IPS-15b (cell line): ENCODE measurements around the gene TMEM59.

Experiments
- H3K27me3 ChIP-seq: one replicate; pipeline ENCODE4 v1.6.1; 2013; ENCODE audit warnings: low read length; ENCODE audit not compliant: control insufficient read depth, insufficient read depth
- H3K36me3 ChIP-seq: one replicate; pipeline ENCODE4 v1.6.1; 2013; ENCODE audit warnings: low read length; ENCODE audit not compliant: control insufficient read depth, insufficient read depth
- H3K4me1 ChIP-seq: one replicate; pipeline ENCODE4 v1.6.1; 2013; ENCODE audit warnings: mild to moderate bottlenecking, low read length; ENCODE audit not compliant: control insufficient read depth, insufficient read depth
- H3K4me3 ChIP-seq: one replicate; pipeline ENCODE4 v1.5.1; 2013; ENCODE audit warnings: low read depth, low read length
- H3K9ac ChIP-seq: one replicate; pipeline ENCODE4 v1.6.1; 2013; ENCODE audit warnings: low read depth, mild to moderate bottlenecking, low read length
- H3K9me3 ChIP-seq: one replicate; pipeline ENCODE4 v1.6.1; 2013; ENCODE audit warnings: mild to moderate bottlenecking, low read length; ENCODE audit not compliant: control insufficient read depth, insufficient read depth

TMEM59 gene

DNA sequence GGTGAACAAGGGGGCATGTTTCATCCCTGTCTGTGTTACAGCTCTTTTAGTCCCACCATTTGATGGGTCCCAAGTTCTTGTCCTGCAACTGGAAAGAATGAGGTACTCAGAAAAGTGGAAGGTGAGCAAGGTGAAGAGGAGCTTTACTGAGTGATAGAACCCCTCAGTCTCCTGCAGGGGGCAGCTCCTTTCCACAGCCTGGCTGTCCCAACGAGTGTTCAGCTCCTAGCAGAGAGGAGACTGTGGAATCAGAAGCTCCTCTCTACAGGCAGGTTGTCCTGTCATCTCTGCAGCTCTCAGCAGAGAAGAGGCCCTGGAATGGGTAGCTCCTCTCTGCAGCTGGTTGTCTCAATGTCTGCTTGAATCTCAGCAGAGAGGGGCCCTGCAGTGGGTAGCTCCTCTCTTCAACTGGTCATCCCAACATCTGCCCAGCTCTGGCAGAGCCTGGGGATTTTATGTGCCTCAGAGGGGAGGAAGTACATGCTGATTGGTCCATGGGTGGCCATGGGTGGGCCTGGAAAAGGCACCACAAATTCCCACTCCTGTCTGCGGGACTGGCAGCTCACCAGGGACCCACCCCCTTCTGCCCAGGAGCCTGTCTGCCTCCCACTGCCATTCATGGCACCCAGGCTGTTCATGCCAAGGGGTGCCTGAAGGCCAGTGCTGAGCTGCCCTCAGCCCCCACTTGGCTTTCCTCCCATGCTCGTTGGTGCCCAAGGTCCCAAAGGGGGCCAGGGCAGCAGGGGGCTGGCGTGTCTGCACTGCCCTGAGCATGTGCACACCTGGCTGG, 60.7 kb downstream of the TMEM59 start:
- no peaks in the 10 kb centered on the region for H3K9me3 ChIP-seq
- H3K4me1 ChIP-seq = no peaks in the 10 kb centered on the region
- no peak overlapping the region for H3K9ac ChIP-seq
- H3K36me3 ChIP-seq = no peaks in the 10 kb centered on the region
- no peak overlapping the region for H3K4me3 ChIP-seq
- no peaks in the 10 kb centered on the region for H3K27me3 ChIP-seq

DNA sequence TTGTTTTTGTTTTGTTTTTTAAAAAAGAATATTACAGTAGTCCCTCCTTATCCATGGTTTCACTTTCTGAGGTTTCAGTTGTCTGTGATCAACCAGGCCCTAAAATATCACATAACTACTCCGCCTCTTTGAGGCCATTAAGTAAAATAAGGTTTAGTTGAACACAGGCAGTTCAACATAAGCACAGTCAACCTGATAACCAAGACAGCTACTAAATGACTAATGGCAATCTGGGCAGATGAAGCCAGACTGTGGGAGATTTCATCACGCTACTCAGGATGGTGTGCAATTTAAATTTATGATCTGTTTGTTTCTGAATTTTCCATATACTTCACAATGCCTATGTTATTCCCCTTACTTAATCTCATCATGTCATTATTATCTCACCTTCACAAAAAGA, 65.1 kb downstream of the TMEM59 start:
- Histone ChIP-seq H3K9ac (no peak overlapping the region), H3K9me3 (no peaks in the 10 kb centered on the region), H3K4me1 (no peaks in the 10 kb centered on the region), H3K36me3 (no peaks in the 10 kb centered on the region), H3K27me3 (no peaks in the 10 kb centered on the region), H3K4me3 (no peak overlapping the region)

DNA sequence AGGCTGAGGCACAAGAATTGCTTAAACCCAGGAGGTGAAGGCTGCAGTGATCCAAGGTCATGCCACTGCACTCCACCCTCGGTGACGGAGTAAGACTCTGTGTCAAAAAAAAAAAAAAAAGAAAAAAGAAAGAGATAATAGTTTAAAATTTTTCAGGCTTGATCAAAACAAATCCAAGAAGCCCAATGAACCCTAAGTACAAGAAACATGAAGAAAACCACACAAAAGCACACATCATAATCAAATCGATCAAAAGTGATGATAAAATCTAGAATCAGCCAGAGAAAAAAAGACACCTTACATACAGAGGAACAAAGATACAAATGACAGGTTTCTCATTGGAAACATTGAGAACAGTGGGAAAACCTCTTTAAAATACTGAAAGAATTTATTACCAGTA, 66.5 kb downstream of the TMEM59 start:
- Histone ChIP-seq H3K9ac (no peak overlapping the region), H3K27me3 (no peaks in the 10 kb centered on the region), H3K36me3 (no peaks in the 10 kb centered on the region), H3K4me3 (no peak overlapping the region), H3K4me1 (no peaks in the 10 kb centered on the region), H3K9me3 (no peaks in the 10 kb centered on the region)

DNA sequence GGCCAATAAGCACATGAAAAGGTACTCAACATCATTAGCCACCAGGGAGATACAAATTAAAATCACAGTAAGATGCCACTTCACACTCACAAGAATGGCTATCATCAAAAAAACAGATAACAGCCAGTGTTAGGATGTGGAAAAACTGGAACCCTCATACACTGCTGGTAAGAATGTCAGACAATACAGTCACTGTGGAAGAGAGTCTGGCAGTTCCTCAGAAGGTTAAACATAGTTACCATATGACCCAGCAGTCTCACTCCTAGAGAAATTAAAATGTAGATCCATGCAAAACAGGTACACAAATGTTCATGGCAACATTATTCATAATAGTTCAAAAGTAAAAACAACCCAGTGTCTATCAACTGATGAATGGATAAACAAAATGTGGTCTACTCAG, 68.3 kb downstream of the TMEM59 start:
- H3K4me3 ChIP-seq = no peak overlapping the region
- H3K27me3 ChIP-seq = no peaks in the 10 kb centered on the region
- no peaks in the 10 kb centered on the region for H3K9me3 ChIP-seq
- H3K9ac ChIP-seq = no peak overlapping the region
- H3K36me3 ChIP-seq = no peaks in the 10 kb centered on the region
- no peaks in the 10 kb centered on the region for H3K4me1 ChIP-seq

DNA sequence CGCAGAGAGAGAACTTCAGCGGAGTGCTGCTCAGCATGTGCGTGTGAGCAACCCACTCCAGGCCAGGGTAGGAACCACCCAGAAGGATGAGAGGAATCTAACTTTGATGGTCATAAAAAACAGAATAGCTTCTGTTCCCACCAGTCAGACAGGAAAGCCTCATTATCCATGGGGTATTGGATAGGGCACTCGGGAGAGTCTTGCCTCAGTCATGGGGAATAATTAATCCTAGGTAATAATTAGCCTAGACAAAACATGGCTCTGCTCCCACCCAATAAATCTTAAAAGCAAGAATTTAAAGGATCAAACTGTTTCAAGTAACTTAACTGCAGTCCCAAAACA, 70.3 kb downstream of the TMEM59 start:
- no peaks in the 10 kb centered on the region for H3K36me3 ChIP-seq
- H3K9me3 ChIP-seq = no peaks in the 10 kb centered on the region
- H3K4me3 ChIP-seq = peak overlapping the region; percentile 33
- H3K9ac ChIP-seq = no peak overlapping the region
- H3K4me1 ChIP-seq = no peaks in the 10 kb centered on the region
- H3K27me3 ChIP-seq = no peaks in the 10 kb centered on the region

DNA sequence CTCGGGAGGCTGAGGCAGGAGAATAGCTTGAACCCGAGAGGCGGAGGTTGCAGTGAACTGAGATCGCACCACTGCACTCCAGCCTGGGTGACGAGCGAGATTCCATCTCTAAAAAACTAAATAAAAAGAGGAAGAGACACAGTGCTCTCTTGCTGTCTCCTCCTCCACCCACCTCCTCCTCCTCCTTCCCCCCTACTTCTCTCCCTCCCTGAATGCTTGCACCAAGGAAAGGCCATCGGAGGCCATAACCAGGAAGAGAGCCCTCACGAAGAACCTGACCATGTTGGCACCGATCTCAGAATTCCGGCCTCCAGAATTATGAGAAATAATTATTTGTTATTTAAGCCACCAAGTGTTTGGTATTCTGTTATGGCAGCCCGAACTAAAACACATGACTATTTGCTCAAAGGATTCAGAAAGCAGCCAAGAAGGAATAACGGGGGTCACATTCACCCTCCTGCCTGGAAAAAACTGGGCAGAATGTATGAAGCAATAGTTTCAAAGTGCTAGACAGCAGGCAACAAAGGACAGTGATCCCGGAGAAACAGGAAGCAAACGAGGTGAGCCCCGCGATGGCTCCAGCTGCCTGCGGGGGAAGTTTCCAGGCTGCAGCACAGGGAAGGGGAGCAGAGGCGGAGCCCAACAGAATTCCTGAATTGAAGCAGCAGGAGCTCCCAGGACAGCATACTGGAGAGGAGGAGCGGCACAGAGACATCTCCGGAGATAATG, 70.8 kb downstream of the TMEM59 start:
- no peaks in the 10 kb centered on the region for H3K9me3 ChIP-seq
- H3K4me1 ChIP-seq = no peaks in the 10 kb centered on the region
- no peak overlapping the region for H3K9ac ChIP-seq
- H3K27me3 ChIP-seq = no peaks in the 10 kb centered on the region
- peak overlapping the region; percentile 38 for H3K4me3 ChIP-seq
- no peaks in the 10 kb centered on the region for H3K36me3 ChIP-seq

DNA sequence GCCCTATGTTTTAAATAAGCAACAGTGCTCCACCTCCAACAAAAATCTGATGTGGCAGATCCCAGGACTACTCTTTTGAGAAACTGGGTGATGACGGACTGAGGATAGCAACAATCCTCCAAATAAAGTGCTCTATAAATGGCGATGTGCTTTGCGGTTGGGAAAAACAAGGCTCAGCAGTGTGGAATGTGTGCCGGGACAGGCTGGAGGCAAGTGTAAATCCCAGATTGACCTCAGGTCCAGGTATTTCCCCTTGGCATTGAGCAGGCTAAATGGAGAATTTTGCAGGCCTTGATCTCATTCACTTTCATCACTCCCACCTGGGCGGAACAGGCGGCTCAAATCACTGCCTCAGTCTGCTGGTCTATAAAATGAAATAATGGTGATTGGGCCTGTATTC, 71.8 kb downstream of the TMEM59 start:
- no peak overlapping the region for H3K4me3 ChIP-seq
- H3K36me3 ChIP-seq = no peaks in the 10 kb centered on the region
- no peak overlapping the region for H3K9ac ChIP-seq
- H3K4me1 ChIP-seq = no peaks in the 10 kb centered on the region
- no peaks in the 10 kb centered on the region for H3K27me3 ChIP-seq
- no peaks in the 10 kb centered on the region for H3K9me3 ChIP-seq

DNA sequence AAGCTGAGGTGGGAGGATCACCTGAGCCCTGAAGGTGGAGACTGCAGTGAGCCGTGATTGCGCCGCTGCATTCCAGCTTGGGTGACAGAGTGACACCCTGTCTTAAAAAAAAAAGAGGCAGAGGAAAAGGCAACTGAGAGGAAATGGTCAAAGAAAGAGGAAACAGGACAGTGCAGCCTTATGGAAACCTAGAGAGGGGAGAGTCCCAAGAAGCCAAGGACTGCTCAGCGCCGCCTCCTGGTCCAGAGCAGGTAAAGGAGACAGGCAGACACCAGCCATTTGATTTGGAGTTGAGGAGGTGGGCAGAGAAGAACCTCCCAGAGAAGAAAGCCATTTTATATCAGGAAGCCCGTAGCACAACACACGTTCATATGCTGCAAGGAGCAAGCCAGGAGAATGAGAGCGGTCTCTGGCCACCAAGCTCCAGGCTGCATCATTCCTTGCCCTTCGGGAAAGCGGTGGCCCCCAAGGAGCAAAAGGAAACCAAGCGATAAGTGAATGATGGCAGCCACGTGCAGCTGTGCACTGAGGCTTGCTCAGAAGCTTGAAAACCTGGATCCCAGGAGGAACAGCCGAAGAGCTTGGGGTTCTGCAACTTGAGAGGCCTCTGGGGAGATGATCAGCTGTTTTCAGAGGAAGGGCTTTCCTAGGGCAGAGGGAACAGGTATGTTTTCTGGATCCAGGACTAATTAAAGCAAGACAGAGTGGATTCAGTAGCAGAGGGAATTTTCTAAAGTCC, 73.1 kb downstream of the TMEM59 start:
- Histone ChIP-seq H3K9me3 (no peaks in the 10 kb centered on the region), H3K27me3 (no peaks in the 10 kb centered on the region), H3K36me3 (no peaks in the 10 kb centered on the region), H3K4me1 (no peaks in the 10 kb centered on the region), H3K9ac (no peak overlapping the region), H3K4me3 (no peak overlapping the region)
